Spleen (tissue), 7 donors: Measurements from ENCODE around the gene FLOT2.

Experiments
- POLR2A ChIP-seq, 3 donors: fragments of 450-650 bp; IDR thresholded peaks; one replicate each; pipeline ENCODE4 v1.5.1; 2017; ENCODE audit warnings: antibody characterized with exemption in 3 of 3, mild to moderate bottlenecking in 1 of 3
- POLR2AphosphoS5 ChIP-seq, 3 donors: sonication (generic); formaldehyde crosslinking; IDR thresholded peaks; one replicate each; pipeline ENCODE4 v1.5.1; 2017; ENCODE audit warnings: antibody characterized with exemption in 3 of 3
- TF ChIP-seq, protein P1 (sequence below), 11 experiments: fragments of 200-600 bp in 7 of 11; fragments of 450-650 bp in 4 of 11; sonication (generic) in 4 of 11; IDR thresholded peaks in 8 of 11; conservative IDR thresholded peaks in 3 of 11; 1 replicate in 7 of 11; 2 replicates in 4 of 11; pipeline versions ENCODE4 v1.4.0 to v1.8.0; 2016 to 2021; ENCODE audit warnings: antibody characterized with exemption in 11 of 11, inconsistent platforms in 4 of 11, mild to moderate bottlenecking in 1 of 11
- donor health status: DM: no; HTN: no; CAD: no; lungs with moderate emphysema.
- donor health status: DM: no; HTN: no; CAD: no.
- donor health status: DM: no; HTN: no; CAD: no.

DNA sequence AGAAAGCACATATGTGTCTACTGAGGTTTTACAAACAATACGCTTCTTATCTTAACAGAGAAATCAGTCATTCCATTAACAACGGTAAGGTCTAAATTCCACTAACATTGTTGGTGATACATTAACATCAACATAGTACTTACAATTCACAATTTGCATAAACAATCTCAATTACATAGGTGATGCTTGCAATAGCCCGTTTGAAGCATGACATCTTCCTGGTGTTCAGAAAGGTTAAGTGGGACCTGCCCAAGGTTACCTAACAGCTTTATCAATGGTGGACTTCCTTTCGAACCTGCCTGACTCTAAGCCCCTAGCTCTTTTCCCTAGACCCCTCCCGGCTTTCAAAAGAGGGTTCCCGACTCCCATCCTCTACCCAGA, 55.6 kb downstream of the FLOT2 start:
- TF ChIP-seq, protein P1, sequence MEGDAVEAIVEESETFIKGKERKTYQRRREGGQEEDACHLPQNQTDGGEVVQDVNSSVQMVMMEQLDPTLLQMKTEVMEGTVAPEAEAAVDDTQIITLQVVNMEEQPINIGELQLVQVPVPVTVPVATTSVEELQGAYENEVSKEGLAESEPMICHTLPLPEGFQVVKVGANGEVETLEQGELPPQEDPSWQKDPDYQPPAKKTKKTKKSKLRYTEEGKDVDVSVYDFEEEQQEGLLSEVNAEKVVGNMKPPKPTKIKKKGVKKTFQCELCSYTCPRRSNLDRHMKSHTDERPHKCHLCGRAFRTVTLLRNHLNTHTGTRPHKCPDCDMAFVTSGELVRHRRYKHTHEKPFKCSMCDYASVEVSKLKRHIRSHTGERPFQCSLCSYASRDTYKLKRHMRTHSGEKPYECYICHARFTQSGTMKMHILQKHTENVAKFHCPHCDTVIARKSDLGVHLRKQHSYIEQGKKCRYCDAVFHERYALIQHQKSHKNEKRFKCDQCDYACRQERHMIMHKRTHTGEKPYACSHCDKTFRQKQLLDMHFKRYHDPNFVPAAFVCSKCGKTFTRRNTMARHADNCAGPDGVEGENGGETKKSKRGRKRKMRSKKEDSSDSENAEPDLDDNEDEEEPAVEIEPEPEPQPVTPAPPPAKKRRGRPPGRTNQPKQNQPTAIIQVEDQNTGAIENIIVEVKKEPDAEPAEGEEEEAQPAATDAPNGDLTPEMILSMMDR (IDR thresholded peaks at IDR 0.05 in 8 of 11, conservative IDR thresholded peaks at IDR 0.05 in 3 of 11), result no peak
- TF ChIP-seq POLR2AphosphoS5 (IDR thresholded peaks at IDR 0.05) (no peak), POLR2A (IDR thresholded peaks at IDR 0.05) (no peak)
